ENCODE measurements around the gene CETN3. TPM values are rescaled to one million over a fixed set of nuclear protein-coding genes. Genes with fewer than 3 reads are reported as not detected.
A peak's percentile ranks its signal among the peaks of the same experiment; 100 is the strongest.

The CETN3 gene
- total and polyA plus RNA-seq, 2 experiments from 2014 or later: 22.1 to 107 TPM

DNA sequence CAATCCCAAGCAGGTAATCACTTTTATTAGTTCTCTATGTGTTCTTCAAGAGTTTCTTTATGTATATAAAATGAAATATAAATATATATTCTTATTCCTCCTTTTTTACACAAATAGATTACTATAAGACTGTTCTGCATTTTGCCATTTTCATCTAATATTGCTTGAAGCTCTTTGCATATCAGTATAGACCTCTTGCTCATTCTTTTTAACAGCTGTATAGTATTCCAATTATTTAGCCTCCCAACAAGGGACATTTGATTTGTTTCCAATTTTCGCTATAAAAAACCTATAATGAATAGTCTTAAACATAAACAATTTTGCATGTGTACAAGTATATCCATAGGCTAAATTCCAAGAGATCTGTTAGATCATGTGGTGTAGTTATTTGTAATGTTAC lies 25.2 kb downstream of the CETN3 start (continued):
- TF ChIP-seq, protein P1, sequence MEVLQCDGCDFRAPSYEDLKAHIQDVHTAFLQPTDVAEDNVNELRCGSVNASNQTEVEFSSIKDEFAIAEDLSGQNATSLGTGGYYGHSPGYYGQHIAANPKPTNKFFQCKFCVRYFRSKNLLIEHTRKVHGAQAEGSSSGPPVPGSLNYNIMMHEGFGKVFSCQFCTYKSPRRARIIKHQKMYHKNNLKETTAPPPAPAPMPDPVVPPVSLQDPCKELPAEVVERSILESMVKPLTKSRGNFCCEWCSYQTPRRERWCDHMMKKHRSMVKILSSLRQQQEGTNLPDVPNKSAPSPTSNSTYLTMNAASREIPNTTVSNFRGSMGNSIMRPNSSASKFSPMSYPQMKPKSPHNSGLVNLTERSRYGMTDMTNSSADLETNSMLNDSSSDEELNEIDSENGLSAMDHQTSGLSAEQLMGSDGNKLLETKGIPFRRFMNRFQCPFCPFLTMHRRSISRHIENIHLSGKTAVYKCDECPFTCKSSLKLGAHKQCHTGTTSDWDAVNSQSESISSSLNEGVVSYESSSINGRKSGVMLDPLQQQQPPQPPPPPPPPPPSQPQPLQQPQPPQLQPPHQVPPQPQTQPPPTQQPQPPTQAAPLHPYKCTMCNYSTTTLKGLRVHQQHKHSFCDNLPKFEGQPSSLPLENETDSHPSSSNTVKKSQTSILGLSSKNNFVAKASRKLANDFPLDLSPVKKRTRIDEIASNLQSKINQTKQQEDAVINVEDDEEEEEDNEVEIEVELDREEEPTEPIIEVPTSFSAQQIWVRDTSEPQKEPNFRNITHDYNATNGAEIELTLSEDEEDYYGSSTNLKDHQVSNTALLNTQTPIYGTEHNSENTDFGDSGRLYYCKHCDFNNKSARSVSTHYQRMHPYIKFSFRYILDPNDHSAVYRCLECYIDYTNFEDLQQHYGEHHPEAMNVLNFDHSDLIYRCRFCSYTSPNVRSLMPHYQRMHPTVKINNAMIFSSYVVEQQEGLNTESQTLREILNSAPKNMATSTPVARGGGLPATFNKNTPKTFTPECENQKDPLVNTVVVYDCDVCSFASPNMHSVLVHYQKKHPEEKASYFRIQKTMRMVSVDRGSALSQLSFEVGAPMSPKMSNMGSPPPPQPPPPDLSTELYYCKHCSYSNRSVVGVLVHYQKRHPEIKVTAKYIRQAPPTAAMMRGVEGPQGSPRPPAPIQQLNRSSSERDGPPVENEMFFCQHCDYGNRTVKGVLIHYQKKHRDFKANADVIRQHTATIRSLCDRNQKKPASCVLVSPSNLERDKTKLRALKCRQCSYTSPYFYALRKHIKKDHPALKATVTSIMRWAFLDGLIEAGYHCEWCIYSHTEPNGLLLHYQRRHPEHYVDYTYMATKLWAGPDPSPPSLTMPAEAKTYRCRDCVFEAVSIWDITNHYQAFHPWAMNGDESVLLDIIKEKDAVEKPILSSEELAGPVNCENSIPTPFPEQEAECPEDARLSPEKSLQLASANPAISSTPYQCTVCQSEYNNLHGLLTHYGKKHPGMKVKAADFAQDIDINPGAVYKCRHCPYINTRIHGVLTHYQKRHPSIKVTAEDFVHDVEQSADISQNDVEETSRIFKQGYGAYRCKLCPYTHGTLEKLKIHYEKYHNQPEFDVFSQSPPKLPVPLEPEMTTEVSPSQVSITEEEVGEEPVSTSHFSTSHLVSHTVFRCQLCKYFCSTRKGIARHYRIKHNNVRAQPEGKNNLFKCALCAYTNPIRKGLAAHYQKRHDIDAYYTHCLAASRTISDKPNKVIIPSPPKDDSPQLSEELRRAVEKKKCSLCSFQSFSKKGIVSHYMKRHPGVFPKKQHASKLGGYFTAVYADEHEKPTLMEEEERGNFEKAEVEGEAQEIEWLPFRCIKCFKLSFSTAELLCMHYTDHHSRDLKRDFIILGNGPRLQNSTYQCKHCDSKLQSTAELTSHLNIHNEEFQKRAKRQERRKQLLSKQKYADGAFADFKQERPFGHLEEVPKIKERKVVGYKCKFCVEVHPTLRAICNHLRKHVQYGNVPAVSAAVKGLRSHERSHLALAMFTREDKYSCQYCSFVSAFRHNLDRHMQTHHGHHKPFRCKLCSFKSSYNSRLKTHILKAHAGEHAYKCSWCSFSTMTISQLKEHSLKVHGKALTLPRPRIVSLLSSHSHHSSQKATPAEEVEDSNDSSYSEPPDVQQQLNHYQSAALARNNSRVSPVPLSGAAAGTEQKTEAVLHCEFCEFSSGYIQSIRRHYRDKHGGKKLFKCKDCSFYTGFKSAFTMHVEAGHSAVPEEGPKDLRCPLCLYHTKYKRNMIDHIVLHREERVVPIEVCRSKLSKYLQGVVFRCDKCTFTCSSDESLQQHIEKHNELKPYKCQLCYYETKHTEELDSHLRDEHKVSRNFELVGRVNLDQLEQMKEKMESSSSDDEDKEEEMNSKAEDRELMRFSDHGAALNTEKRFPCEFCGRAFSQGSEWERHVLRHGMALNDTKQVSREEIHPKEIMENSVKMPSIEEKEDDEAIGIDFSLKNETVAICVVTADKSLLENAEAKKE (CRISPR knock-in tag; IDR thresholded peaks at IDR 0.05): no peak
- TF ChIP-seq ZNF114 (CRISPR knock-in tag; IDR thresholded peaks at IDR 0.05) (no peak), EZH2 (IDR thresholded peaks at IDR 0.05; ENCODE audit: low read depth, unreplicated experiment) (no peak)

DNA sequence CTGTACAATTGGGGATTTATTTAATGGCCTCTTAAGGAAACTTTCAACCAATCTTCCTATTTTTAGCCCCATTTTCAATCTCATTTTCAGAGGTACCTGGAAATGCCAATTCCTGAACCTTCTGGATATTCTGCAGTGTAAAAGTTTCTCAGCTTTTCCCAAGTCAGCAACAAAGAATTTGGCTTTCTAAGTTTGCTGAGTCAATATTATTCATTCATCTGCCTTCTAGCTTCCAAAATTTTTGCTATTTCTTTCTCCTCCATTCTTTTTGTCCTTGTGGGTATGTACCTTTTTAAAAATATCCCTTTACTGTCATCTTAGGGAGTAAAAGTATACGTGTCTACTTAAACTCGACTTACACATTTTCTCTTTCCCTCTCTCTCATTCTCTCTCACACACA lies 25.7 kb downstream of the CETN3 start:
- peaks cover 3% of the 10 kb centered on the region; the same call in 2 of the 3 replicates for H3K4me1 Mint-ChIP-seq
- no peaks in the 10 kb centered on the region for H3K27me3 Mint-ChIP-seq (ENCODE audit: insufficient read depth, low read depth, poor library complexity)
- Histone ChIP-seq H3K4me3 (no peak overlapping the region), H3K4me1 (ENCODE audit: insufficient read depth) (no peaks in the 10 kb centered on the region), H3K79me2 (replicated peaks; ENCODE audit: insufficient read depth) (no peaks in the 10 kb centered on the region), H2AFZ (no peak overlapping the region), H3K27ac (ENCODE audit: low read depth) (no peak overlapping the region), H3K36me3 (ENCODE audit: insufficient read depth) (no peaks in the 10 kb centered on the region), H3K27me3 (ENCODE audit: insufficient read depth) (no peaks in the 10 kb centered on the region), H4K20me1 (replicated peaks; ENCODE audit: insufficient read depth) (no peaks in the 10 kb centered on the region), H3K9me2 (ENCODE audit: insufficient read depth) (no peaks in the 10 kb centered on the region), H3K4me2 (no peak overlapping the region), H3F3A (replicated peaks; ENCODE audit: low read depth) (no peaks in the 10 kb centered on the region)
- no peak overlapping the region for H3K4me3 Mint-ChIP-seq
- H3K27ac Mint-ChIP-seq: no peak overlapping the region
- peaks cover 4% of the 10 kb centered on the region; the same call in 1 of the 3 replicates for H3K9me3 Mint-ChIP-seq
- no peak for ATAC-seq
- no peak for DNase-seq (ENCODE audit: low spot score)
- H3K36me3 Mint-ChIP-seq (ENCODE audit: low read depth): no peaks in the 10 kb centered on the region
- TF ChIP-seq POLR2AphosphoS5 (IDR thresholded peaks at IDR 0.05; ENCODE audit: low read depth): no peak
- TF ChIP-seq, protein P2, sequence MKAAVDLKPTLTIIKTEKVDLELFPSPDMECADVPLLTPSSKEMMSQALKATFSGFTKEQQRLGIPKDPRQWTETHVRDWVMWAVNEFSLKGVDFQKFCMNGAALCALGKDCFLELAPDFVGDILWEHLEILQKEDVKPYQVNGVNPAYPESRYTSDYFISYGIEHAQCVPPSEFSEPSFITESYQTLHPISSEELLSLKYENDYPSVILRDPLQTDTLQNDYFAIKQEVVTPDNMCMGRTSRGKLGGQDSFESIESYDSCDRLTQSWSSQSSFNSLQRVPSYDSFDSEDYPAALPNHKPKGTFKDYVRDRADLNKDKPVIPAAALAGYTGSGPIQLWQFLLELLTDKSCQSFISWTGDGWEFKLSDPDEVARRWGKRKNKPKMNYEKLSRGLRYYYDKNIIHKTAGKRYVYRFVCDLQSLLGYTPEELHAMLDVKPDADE (IDR thresholded peaks at IDR 0.05): no peak
- TF ChIP-seq, protein P3, sequence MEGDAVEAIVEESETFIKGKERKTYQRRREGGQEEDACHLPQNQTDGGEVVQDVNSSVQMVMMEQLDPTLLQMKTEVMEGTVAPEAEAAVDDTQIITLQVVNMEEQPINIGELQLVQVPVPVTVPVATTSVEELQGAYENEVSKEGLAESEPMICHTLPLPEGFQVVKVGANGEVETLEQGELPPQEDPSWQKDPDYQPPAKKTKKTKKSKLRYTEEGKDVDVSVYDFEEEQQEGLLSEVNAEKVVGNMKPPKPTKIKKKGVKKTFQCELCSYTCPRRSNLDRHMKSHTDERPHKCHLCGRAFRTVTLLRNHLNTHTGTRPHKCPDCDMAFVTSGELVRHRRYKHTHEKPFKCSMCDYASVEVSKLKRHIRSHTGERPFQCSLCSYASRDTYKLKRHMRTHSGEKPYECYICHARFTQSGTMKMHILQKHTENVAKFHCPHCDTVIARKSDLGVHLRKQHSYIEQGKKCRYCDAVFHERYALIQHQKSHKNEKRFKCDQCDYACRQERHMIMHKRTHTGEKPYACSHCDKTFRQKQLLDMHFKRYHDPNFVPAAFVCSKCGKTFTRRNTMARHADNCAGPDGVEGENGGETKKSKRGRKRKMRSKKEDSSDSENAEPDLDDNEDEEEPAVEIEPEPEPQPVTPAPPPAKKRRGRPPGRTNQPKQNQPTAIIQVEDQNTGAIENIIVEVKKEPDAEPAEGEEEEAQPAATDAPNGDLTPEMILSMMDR (conservative IDR thresholded peaks at IDR 0.05; ENCODE audit: low read depth in 2 of 2): 0 out of 4 replicates have a peak, but pooled peaks of 1 of the 2 experiments have one; percentile 4

Data from GM23338 (cell line).